MM.1S (cell line): ENCODE measurements around the gene TMTC4.

Experiments used
- DNase-seq: peaks from one replicate; pipeline ENCODE4 v3.0.0-alpha.2; 2015
- H2AFZ ChIP-seq: fragments of 300-600 bp; sonication (generic); 2 replicates; pipeline ENCODE4 v1.6.0; 2016; ENCODE audit warnings: antibody characterized with exemption, low read length
- H3F3A ChIP-seq: fragments of 300-600 bp; sonication (generic); 2 replicates; pipeline ENCODE4 v1.6.1; 2016; ENCODE audit warnings: mild to moderate bottlenecking, antibody characterized with exemption, low read length, moderate library complexity, mixed read lengths; ENCODE audit not compliant: insufficient read depth
- H3K27ac ChIP-seq: fragments of 300-600 bp; sonication (generic); 2 replicates; pipeline ENCODE4 v1.5.1; 2016; ENCODE audit warnings: mild to moderate bottlenecking, low read length
- H3K27me3 ChIP-seq: fragments of 300-600 bp; sonication (generic); replicated peaks from 2 replicates; pipeline ENCODE4 v1.6.0; 2016; ENCODE audit warnings: low read length; ENCODE audit not compliant: insufficient read depth
- H3K36me3 ChIP-seq: fragments of 300-600 bp; sonication (generic); replicated peaks from 2 replicates; pipeline ENCODE4 v1.6.1; 2016; ENCODE audit warnings: mild to moderate bottlenecking, low read length, mixed read lengths; ENCODE audit not compliant: insufficient read depth
- H3K4me1 ChIP-seq: fragments of 300-600 bp; sonication (generic); 2 replicates; pipeline ENCODE4 v1.6.1; 2016; ENCODE audit warnings: low read length, mixed read lengths
- H3K4me2 ChIP-seq: fragments of 300-600 bp; sonication (generic); 2 replicates; pipeline ENCODE4 v1.6.0; 2016; ENCODE audit warnings: low read depth, low read length
- H3K4me3 ChIP-seq: fragments of 300-600 bp; sonication (generic); 2 replicates; pipeline ENCODE4 v1.5.1; 2016; ENCODE audit warnings: low read length, mixed read lengths
- H3K79me2 ChIP-seq: fragments of 300-600 bp; sonication (generic); 2 replicates; pipeline ENCODE4 v1.6.1; 2016; ENCODE audit warnings: mixed run types, low read length, mixed read lengths
- H3K9ac ChIP-seq: fragments of 300-600 bp; sonication (generic); 2 replicates; pipeline ENCODE4 v1.6.1; 2016; ENCODE audit warnings: low read length, mixed read lengths
- H3K9me2 ChIP-seq: fragments of 300-600 bp; sonication (generic); replicated peaks from 2 replicates; pipeline ENCODE4 v1.6.1; 2016; ENCODE audit warnings: mild to moderate bottlenecking, low read length, mixed read lengths; ENCODE audit not compliant: insufficient read depth
- H3K9me3 ChIP-seq: fragments of 300-600 bp; sonication (generic); replicated peaks from 2 replicates; pipeline ENCODE4 v1.6.1; 2016; ENCODE audit warnings: mild to moderate bottlenecking, low read length, mixed read lengths; ENCODE audit not compliant: insufficient read depth
- H4K20me1 ChIP-seq: fragments of 300-600 bp; sonication (generic); 2 replicates; pipeline ENCODE4 v1.6.1; 2016; ENCODE audit warnings: mild to moderate bottlenecking, low read length, moderate library complexity, mixed read lengths; ENCODE audit not compliant: insufficient read depth
- EZH2 ChIP-seq: fragments of 300-600 bp; sonication (generic); optimal IDR thresholded peaks from 2 replicates; pipeline ENCODE3; 2017; ENCODE audit warnings: low read depth, mild to moderate bottlenecking, antibody characterized with exemption, low read length, mixed read lengths
- EZH2phosphoT487 ChIP-seq: fragments of 300-600 bp; sonication (generic); IDR thresholded peaks from 2 replicates; pipeline ENCODE4 v1.6.1; 2018; ENCODE audit warnings: antibody characterized with exemption, low read length
- TF ChIP-seq, protein P1 (sequence below): fragments of 300-600 bp; sonication (generic); IDR thresholded peaks from 2 replicates; pipeline ENCODE4 v1.5.1; 2016; ENCODE audit warnings: antibody characterized with exemption, low read length, mixed read lengths

Gene TMTC4

DNA sequence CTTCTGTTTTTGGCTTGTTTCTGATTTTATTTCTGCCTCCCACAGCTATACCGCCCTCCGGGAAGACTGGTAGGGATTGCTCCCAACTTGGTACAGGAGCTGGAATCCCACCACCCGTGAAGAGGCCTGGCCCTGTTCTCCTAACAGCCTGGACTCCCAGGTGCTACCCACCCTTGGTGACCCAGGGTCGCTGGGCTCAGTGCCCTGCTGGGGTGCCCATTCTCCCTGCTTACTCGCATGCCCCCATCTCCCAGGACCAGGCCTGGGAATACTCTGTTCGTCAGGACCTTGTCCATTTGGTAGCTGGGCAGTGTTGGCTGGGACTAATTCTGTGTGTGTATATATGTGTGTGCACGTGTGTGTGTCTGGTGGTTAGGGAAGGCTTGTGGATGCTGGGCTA lies 41.0 kb upstream of the TMTC4 start:
- no peak overlapping the region for H2AFZ ChIP-seq
- DNase-seq, result no peak
- TF ChIP-seq EZH2phosphoT487 (no peak), EZH2 (no peak)
- TF ChIP-seq, protein P1, sequence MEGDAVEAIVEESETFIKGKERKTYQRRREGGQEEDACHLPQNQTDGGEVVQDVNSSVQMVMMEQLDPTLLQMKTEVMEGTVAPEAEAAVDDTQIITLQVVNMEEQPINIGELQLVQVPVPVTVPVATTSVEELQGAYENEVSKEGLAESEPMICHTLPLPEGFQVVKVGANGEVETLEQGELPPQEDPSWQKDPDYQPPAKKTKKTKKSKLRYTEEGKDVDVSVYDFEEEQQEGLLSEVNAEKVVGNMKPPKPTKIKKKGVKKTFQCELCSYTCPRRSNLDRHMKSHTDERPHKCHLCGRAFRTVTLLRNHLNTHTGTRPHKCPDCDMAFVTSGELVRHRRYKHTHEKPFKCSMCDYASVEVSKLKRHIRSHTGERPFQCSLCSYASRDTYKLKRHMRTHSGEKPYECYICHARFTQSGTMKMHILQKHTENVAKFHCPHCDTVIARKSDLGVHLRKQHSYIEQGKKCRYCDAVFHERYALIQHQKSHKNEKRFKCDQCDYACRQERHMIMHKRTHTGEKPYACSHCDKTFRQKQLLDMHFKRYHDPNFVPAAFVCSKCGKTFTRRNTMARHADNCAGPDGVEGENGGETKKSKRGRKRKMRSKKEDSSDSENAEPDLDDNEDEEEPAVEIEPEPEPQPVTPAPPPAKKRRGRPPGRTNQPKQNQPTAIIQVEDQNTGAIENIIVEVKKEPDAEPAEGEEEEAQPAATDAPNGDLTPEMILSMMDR, result no peak
- no peak overlapping the region for H3K4me3 ChIP-seq
- no peaks in the 10 kb centered on the region for H3K36me3 ChIP-seq
- no peak overlapping the region for H3K4me2 ChIP-seq
- H3K27me3 ChIP-seq, result no peaks in the 10 kb centered on the region
- no peaks in the 10 kb centered on the region for H4K20me1 ChIP-seq
- no peaks in the 10 kb centered on the region for H3K4me1 ChIP-seq
- H3K27ac ChIP-seq, result no peak overlapping the region
- no peaks in the 10 kb centered on the region for H3K79me2 ChIP-seq
- H3K9ac ChIP-seq, result no peak overlapping the region
- no peaks in the 10 kb centered on the region for H3K9me2 ChIP-seq
- no peaks in the 10 kb centered on the region for H3F3A ChIP-seq
- H3K9me3 ChIP-seq, result no peaks in the 10 kb centered on the region

DNA sequence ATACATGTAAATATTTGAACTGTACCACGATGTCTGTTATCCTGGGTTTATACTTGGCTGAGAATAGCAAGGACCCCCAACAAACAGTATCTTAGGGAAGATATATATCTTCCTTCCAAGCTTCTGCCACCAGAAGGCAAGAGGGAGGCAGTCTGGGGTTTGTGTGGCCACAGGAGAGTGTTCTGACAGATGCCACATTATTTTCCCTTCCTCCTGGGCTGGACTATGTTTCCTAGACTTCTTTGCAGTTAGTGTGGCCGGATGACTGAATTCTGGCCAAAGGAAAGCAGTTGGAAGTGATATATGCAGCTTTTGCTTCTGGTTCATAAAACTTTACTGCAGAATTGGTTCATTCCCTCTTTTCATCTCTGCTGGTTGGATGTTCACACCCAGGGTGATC lies 39.9 kb upstream of the TMTC4 start:
- Histone ChIP-seq H3K27ac (no peak overlapping the region), H3K4me2 (no peak overlapping the region), H3K9ac (no peak overlapping the region), H3K27me3 (no peaks in the 10 kb centered on the region), H2AFZ (no peak overlapping the region), H4K20me1 (no peaks in the 10 kb centered on the region), H3K4me1 (no peaks in the 10 kb centered on the region), H3K4me3 (no peak overlapping the region), H3K79me2 (no peaks in the 10 kb centered on the region), H3K36me3 (no peaks in the 10 kb centered on the region), H3K9me2 (no peaks in the 10 kb centered on the region), H3K9me3 (no peaks in the 10 kb centered on the region), H3F3A (no peaks in the 10 kb centered on the region)
- DNase-seq, result no peak
- TF ChIP-seq EZH2, result no peak
- TF ChIP-seq, protein P1, result no peak
- no peak for TF ChIP-seq EZH2phosphoT487

DNA sequence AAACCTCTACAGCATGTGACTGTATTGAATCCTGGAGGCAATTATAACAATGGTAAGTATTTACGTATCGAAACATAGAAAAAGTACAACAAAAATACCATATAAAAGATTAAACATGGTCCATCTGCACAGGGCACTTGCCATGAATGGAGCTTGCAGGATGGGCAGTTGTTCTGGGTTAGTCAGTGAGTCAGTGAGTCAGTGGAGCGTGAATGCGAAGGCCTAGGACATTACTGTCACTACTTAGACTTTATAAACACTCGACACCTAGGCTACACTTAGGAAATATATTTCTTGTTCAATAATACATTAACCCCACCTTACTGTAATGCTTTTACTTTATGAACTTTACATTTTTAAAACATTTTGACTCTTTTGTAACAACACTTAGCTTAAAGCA lies 35.6 kb upstream of the TMTC4 start:
- Histone ChIP-seq H3K9ac (no peak overlapping the region), H3K4me3 (no peak overlapping the region), H3K9me2 (no peaks in the 10 kb centered on the region), H3K79me2 (no peaks in the 10 kb centered on the region), H2AFZ (no peak overlapping the region), H3K36me3 (no peaks in the 10 kb centered on the region), H4K20me1 (no peaks in the 10 kb centered on the region), H3F3A (no peaks in the 10 kb centered on the region), H3K4me2 (no peak overlapping the region), H3K27ac (no peak overlapping the region), H3K27me3 (no peaks in the 10 kb centered on the region), H3K4me1 (no peaks in the 10 kb centered on the region), H3K9me3 (no peaks in the 10 kb centered on the region)
- TF ChIP-seq EZH2phosphoT487 (no peak), EZH2 (no peak)
- TF ChIP-seq, protein P1, result no peak
- DNase-seq, result no peak
